Mesodermal cell (in vitro differentiated cells): ENCODE data around the gene MUSK.

ENCODE experiments used
- H3K27ac ChIP-seq: 2 replicates; pipeline ENCODE4 v1.7.0; 2013; ENCODE audit warnings: mild to moderate bottlenecking, low read depth, low read length, moderate library complexity; ENCODE audit not compliant: severe bottlenecking
- H3K36me3 ChIP-seq: 2 replicates; pipeline ENCODE4 v1.7.1; 2013; ENCODE audit warnings: mild to moderate bottlenecking, low read length, moderate library complexity; ENCODE audit not compliant: control insufficient read depth, insufficient read depth
- H3K4me1 ChIP-seq: one replicate; pipeline ENCODE4 v1.7.1; 2013; ENCODE audit warnings: mild to moderate bottlenecking, low read length; ENCODE audit not compliant: insufficient read depth, control insufficient read depth, poor library complexity, severe bottlenecking
- H3K4me3 ChIP-seq: 2 replicates; pipeline ENCODE4 v1.7.0; 2013; ENCODE audit warnings: low read length, control low read depth, mild to moderate bottlenecking; ENCODE audit not compliant: insufficient read depth, poor library complexity, severe bottlenecking; ENCODE audit errors: extremely low read depth
- H3K9me3 ChIP-seq: 2 replicates; pipeline ENCODE4 v1.7.1; 2013; ENCODE audit warnings: mild to moderate bottlenecking, low read length, moderate library complexity; ENCODE audit not compliant: control insufficient read depth
- WGBS, 2 experiments: methylation state at CpG; one replicate each; pipeline ENCODE4 v1.1.5; 2013; ENCODE audit warnings: missing lambda C conversion rate in 2 of 2; ENCODE audit not compliant: insufficient coverage in 2 of 2; 5-methylcytosine and 5-hydroxymethylcytosine counted together

The MUSK gene

DNA sequence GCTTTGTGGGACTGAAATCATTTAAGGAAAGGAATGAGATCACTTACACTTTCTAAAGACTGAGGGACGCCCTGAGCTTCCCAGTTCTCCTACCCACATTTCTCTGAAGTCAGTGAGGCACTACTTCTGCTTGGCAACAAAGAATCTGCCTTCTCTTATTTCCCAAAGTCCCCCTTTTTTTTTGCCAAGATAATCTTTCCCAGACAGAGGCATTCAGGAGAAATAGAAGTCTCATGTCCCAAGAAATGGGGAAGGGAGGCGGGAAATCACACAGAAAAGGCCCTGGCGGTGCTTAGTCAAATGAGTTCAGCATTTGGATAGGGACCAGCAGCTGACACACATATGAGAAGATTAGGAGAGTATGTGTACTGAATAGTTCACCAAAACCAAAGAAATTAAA is 159.7 kb downstream of the MUSK start:
- Histone ChIP-seq H3K9me3 (no peaks in the 10 kb centered on the region), H3K4me1 (peaks cover 2% of the 10 kb centered on the region), H3K36me3 (no peaks in the 10 kb centered on the region), H3K27ac (no peak overlapping the region), H3K4me3 (no peak overlapping the region)
- 92 to 93% methylated on average over 1 to 3 of the region's 3 CpGs for WGBS, 2 experiments

DNA sequence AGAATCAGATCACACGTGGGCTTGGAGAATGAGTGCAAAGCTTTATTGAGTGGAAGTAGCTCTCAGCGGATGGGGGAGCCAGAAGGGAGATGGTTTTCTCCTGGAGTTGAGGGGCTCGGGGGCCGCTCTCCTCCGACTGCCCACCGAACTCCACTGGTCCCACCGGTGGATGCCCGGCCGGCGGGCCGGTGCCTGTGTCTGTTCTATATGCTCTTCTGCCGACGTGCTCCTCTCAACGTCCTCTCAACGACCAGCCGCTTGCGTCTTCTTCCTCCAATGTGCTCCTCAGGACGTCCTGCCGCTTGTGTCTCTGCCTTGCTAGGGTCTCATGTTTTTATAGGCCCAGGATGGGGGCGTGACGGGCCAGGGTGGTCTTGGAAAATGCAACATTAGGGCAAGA is 161.9 kb downstream of the MUSK start:
- no peak overlapping the region for H3K4me3 ChIP-seq
- WGBS, 2 experiments = 90 to 96% methylated on average over 13 to 21 of the region's 21 CpGs
- H3K36me3 ChIP-seq = no peaks in the 10 kb centered on the region
- no peaks in the 10 kb centered on the region for H3K9me3 ChIP-seq
- peaks cover 2% of the 10 kb centered on the region for H3K4me1 ChIP-seq
- H3K27ac ChIP-seq = no peak overlapping the region

GRCh38 chr9:110832926-110833325 is 164.3 kb downstream of the MUSK start:
- Histone ChIP-seq H3K27ac (no peak overlapping the region), H3K36me3 (no peaks in the 10 kb centered on the region), H3K9me3 (no peaks in the 10 kb centered on the region), H3K4me1 (peaks cover 5% of the 10 kb centered on the region), H3K4me3 (no peak overlapping the region)
- WGBS, 2 experiments = 83% methylated on average over 1 of the region's 3 CpGs; no CpG with 5 or more reads in 1 of the 2 experiments

- WGBS, 2 experiments = no CpG with 5 or more reads among the region's 3 CpGs
- H3K9me3 ChIP-seq = no peaks in the 10 kb centered on the region
- no peak overlapping the region for H3K4me3 ChIP-seq
- peak overlapping the region; percentile 81 for H3K27ac ChIP-seq
- no peaks in the 10 kb centered on the region for H3K36me3 ChIP-seq
- peaks cover 5% of the 10 kb centered on the region for H3K4me1 ChIP-seq
Measured at GRCh38 chr9:110835404-110835803, 166.8 kb downstream of the MUSK start.

- no CpG with 5 or more reads among the region's 1 CpG for WGBS, 2 experiments
- Histone ChIP-seq H3K4me3 (no peak overlapping the region), H3K27ac (peak overlapping the region; percentile 81)
Measured at GRCh38 chr9:110835859-110836271, 167.3 kb downstream of the MUSK start.

DNA sequence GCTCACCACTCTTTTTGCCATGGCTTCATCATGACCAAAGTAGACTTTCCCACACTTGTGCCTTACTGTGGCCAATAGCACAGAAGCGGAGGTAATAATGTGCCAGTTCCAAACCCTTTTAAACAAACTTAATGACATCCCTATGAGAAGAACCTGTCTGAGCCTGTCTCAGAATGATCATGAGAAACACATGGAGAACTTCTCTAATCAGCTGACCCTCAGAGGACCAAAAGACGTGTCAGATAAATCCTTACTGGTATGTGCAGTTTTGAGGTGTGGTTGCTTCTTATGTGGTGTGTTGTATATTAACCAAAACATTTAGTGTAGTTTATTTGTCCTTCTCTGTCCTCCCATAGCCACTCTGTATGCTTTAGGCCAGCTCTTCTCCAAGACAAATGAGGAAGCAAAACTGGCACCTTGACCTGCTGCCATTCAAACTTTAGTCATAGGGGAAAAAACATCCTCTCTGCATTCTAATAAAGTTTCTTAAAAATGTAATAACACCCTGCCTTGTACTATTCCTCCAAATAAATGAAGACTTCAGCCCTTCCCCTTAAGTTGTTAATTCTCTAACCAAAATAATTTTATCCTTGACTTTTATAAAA is 168.9 kb downstream of the MUSK start:
- Histone ChIP-seq H3K9me3 (no peaks in the 10 kb centered on the region), H3K27ac (no peak overlapping the region), H3K4me3 (no peak overlapping the region), H3K4me1 (peaks cover 5% of the 10 kb centered on the region), H3K36me3 (no peaks in the 10 kb centered on the region)
- 83 to 100% methylated on average over 1 of the region's 2 CpGs for WGBS, 2 experiments

More at GRCh38 chr9:110835859-110836271, 167.3 kb downstream of the MUSK start:
- H3K4me1 ChIP-seq = peaks cover 5% of the 10 kb centered on the region
- no peaks in the 10 kb centered on the region for H3K36me3 ChIP-seq
- H3K9me3 ChIP-seq = no peaks in the 10 kb centered on the region

DNA sequence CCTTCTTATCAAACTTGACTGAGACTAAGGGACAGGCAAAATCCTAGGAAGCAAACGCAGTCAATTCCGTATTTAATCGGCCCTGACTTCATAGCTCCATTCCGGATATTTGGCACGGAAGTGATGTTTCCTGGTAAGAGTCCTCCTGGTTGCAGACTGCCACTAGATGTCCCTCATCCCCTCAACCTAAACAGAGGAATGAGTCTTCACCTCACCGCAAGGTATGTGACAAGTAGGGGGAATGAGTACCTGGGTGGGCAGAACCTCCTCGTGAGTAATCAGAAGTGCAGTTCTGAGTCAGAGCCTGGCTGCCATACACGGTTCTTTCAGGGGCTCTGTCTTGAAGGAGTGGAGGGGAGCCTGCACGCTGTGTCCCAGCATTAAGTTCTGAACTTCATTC is 173.6 kb downstream of the MUSK start:
- Histone ChIP-seq H3K4me3 (no peak overlapping the region), H3K9me3 (no peaks in the 10 kb centered on the region), H3K36me3 (no peaks in the 10 kb centered on the region), H3K27ac (no peak overlapping the region), H3K4me1 (no peaks in the 10 kb centered on the region)
- 87 to 89% methylated on average over 4 to 8 of the region's 9 CpGs for WGBS, 2 experiments

DNA sequence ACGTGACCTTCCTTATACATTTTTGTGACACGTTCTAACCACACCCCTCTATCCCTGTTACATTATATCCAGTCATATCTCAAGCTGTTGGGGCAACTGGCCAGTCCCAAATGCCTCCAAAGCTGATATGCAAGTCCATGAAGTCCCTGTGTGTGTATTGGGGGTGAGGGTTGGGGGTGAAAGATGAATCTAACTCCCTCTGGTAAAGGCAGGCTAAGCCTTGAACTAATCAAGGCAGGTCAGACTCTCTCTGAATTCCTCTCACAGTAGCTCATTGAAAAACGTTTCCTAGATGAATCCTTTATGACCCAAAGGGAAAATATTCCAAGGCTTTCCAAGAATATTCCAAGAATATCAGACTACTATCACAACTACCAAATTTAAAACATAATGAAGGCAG is 174.4 kb downstream of the MUSK start:
- 91 to 100% methylated on average over 1 to 2 of the region's 3 CpGs for WGBS, 2 experiments
- no peak overlapping the region for H3K4me3 ChIP-seq
- no peaks in the 10 kb centered on the region for H3K9me3 ChIP-seq
- H3K36me3 ChIP-seq = no peaks in the 10 kb centered on the region
- no peaks in the 10 kb centered on the region for H3K4me1 ChIP-seq
- no peak overlapping the region for H3K27ac ChIP-seq

DNA sequence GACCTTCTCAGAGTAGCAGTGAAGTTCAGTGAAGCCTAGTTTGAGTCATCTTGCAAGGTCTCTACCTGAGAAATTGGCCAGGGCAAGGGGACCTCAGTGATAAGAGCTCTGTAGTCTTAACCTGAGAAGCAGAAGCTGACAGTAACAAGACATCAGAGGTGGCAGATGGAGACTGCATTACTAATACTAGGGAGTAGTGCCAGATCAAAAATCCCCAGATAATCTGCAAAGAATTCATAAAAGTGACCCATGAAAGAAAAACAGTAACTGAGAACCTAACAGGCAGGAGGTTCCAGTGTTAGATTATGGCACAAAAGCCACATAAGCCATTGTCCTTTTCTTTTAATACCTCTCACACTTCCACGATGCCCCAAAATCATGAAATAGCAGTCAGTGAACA is 175.5 kb downstream of the MUSK start:
- Histone ChIP-seq H3K36me3 (no peaks in the 10 kb centered on the region), H3K4me3 (no peak overlapping the region), H3K4me1 (no peaks in the 10 kb centered on the region), H3K9me3 (no peaks in the 10 kb centered on the region), H3K27ac (no peak overlapping the region)
- no CpG with 5 or more reads among the region's 1 CpG for WGBS, 2 experiments

- Histone ChIP-seq H3K27ac (no peak overlapping the region), H3K4me3 (no peak overlapping the region), H3K9me3 (no peaks in the 10 kb centered on the region), H3K4me1 (no peaks in the 10 kb centered on the region), H3K36me3 (no peaks in the 10 kb centered on the region)
- WGBS, 2 experiments = no CpG with 5 or more reads among the region's 2 CpGs
Measured at GRCh38 chr9:110846215-110846614, 177.6 kb downstream of the MUSK start.

GRCh38 chr9:110847671-110848070 is 179.1 kb downstream of the MUSK start:
- Histone ChIP-seq H3K9me3 (no peaks in the 10 kb centered on the region), H3K36me3 (no peaks in the 10 kb centered on the region), H3K4me1 (no peaks in the 10 kb centered on the region), H3K27ac (no peak overlapping the region), H3K4me3 (no peak overlapping the region)
- no CpG with 5 or more reads among the region's 3 CpGs for WGBS, 2 experiments
